HL-60 (cell line): ENCODE measurements around the gene CZIB.

Source experiments
- DNase-seq, 2 experiments: peaks; one replicate each; pipeline ENCODE4 v3.0.0-alpha.2; 2010 to 2020; ENCODE audit warnings: low read depth in 1 of 2, low spot score in 1 of 2
- H3K27ac ChIP-seq: fragments of 250-450 bp; sonication (Bioruptor Pico); replicated peaks from 2 replicates; pipeline ENCODE4 v1.5.1; 2020; ENCODE audit warnings: mild to moderate bottlenecking, moderate library complexity
- H3K27me3 ChIP-seq: fragments of 250-450 bp; sonication (Bioruptor Pico); 2 replicates; pipeline ENCODE4 v1.5.1; 2021; ENCODE audit warnings: mild to moderate bottlenecking, moderate library complexity; ENCODE audit not compliant: insufficient read depth, poor library complexity, severe bottlenecking
- H3K4me3 ChIP-seq: replicated peaks from 2 replicates; pipeline ENCODE4 v1.5.1; 2011; ENCODE audit warnings: mild to moderate bottlenecking, control low read depth, low read length; ENCODE audit not compliant: insufficient read depth
- GABPA ChIP-seq: IDR thresholded peaks from 2 replicates; pipeline ENCODE4 v1.6.1; 2012; ENCODE audit warnings: low read depth
- POLR2AphosphoS5 ChIP-seq: IDR thresholded peaks from 2 replicates; pipeline ENCODE4 v1.6.1; 2012; ENCODE audit warnings: low read depth
- SPI1 ChIP-seq: IDR thresholded peaks from 2 replicates; pipeline ENCODE4 v1.6.1; 2012; ENCODE audit warnings: low read depth, mild to moderate bottlenecking, borderline replicate concordance
- TF ChIP-seq, protein P1 (sequence below): IDR thresholded peaks from 2 replicates; pipeline ENCODE4 v1.6.1; 2012; ENCODE audit warnings: low read depth; ENCODE audit not compliant: insufficient replicate concordance
- TF ChIP-seq, protein P2 (sequence below): IDR thresholded peaks from one replicate; pipeline ENCODE4 v1.5.1; 2011; ENCODE audit warnings: low read length, control low read depth, inconsistent platforms; ENCODE audit not compliant: insufficient read depth

CZIB gene

GRCh38 chr1:53254011-53254640 is 33.7 kb upstream of the CZIB start:
- TF ChIP-seq SPI1: no peak
- TF ChIP-seq, protein P1, sequence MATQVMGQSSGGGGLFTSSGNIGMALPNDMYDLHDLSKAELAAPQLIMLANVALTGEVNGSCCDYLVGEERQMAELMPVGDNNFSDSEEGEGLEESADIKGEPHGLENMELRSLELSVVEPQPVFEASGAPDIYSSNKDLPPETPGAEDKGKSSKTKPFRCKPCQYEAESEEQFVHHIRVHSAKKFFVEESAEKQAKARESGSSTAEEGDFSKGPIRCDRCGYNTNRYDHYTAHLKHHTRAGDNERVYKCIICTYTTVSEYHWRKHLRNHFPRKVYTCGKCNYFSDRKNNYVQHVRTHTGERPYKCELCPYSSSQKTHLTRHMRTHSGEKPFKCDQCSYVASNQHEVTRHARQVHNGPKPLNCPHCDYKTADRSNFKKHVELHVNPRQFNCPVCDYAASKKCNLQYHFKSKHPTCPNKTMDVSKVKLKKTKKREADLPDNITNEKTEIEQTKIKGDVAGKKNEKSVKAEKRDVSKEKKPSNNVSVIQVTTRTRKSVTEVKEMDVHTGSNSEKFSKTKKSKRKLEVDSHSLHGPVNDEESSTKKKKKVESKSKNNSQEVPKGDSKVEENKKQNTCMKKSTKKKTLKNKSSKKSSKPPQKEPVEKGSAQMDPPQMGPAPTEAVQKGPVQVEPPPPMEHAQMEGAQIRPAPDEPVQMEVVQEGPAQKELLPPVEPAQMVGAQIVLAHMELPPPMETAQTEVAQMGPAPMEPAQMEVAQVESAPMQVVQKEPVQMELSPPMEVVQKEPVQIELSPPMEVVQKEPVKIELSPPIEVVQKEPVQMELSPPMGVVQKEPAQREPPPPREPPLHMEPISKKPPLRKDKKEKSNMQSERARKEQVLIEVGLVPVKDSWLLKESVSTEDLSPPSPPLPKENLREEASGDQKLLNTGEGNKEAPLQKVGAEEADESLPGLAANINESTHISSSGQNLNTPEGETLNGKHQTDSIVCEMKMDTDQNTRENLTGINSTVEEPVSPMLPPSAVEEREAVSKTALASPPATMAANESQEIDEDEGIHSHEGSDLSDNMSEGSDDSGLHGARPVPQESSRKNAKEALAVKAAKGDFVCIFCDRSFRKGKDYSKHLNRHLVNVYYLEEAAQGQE: no peak
- TF ChIP-seq POLR2AphosphoS5: no peak
- TF ChIP-seq, protein P2, sequence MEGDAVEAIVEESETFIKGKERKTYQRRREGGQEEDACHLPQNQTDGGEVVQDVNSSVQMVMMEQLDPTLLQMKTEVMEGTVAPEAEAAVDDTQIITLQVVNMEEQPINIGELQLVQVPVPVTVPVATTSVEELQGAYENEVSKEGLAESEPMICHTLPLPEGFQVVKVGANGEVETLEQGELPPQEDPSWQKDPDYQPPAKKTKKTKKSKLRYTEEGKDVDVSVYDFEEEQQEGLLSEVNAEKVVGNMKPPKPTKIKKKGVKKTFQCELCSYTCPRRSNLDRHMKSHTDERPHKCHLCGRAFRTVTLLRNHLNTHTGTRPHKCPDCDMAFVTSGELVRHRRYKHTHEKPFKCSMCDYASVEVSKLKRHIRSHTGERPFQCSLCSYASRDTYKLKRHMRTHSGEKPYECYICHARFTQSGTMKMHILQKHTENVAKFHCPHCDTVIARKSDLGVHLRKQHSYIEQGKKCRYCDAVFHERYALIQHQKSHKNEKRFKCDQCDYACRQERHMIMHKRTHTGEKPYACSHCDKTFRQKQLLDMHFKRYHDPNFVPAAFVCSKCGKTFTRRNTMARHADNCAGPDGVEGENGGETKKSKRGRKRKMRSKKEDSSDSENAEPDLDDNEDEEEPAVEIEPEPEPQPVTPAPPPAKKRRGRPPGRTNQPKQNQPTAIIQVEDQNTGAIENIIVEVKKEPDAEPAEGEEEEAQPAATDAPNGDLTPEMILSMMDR: no peak
- no peak for TF ChIP-seq GABPA
- DNase-seq: no peak
- Histone ChIP-seq H3K27ac (no peak overlapping the region), H3K27me3 (no peaks in the 10 kb centered on the region), H3K4me3 (no peak overlapping the region)

GRCh38 chr1:53250325-53250724 is 29.9 kb upstream of the CZIB start:
- Histone ChIP-seq H3K27ac (no peak overlapping the region), H3K27me3 (no peaks in the 10 kb centered on the region), H3K4me3 (no peak overlapping the region)
- no peak for DNase-seq
- TF ChIP-seq POLR2AphosphoS5: no peak
- no peak for TF ChIP-seq SPI1
- TF ChIP-seq GABPA: no peak
- TF ChIP-seq, protein P1: no peak
- TF ChIP-seq, protein P2: no peak

- Histone ChIP-seq H3K4me3 (no peak overlapping the region), H3K27me3 (no peaks in the 10 kb centered on the region), H3K27ac (no peak overlapping the region)
- DNase-seq: no peak
- TF ChIP-seq POLR2AphosphoS5: no peak
- TF ChIP-seq SPI1: no peak
- no peak for TF ChIP-seq GABPA
Observed at GRCh38 chr1:53249706-53250105, 29.3 kb upstream of the CZIB start.

DNA sequence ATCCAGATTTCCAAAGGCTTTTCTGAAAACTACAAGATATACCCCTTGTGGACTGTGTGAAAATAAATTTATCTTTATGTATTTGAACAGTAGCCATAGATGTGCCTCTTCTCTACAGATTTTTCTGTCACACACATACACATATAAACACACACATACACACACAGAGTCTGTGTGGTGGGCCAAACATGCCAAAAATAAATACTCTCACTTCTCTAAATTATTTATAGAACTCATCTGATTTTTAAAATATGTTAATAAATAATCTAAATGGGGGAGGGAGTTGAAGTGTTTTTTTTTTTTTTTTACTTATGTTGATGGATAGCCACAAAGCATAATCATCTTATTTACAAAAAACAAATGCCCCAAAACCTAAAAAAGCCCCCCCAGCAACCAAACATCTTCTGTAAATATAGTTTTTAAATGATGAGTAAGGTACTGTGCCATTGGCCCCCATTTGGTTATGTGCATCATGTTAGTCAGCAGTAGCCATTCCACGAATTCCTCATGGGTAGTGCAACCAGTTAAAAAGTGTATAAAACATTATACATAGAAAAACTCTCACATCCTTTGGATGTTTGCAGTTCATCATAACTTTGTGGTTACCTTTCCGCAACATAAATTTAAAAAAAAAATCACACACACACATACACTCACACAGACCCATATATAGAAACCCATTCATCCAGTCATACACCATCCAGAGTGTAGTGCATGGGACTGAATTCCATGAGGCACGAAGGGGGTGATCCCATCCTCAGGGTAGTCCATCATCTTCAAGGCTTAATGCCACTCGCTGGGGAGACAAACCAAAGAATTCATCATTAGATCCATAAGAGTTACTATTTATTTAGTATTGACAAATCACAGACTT is 26.1 kb upstream of the CZIB start:
- DNase-seq: no peak
- Histone ChIP-seq H3K27ac (no peak overlapping the region), H3K4me3 (no peak overlapping the region), H3K27me3 (no peaks in the 10 kb centered on the region)
- TF ChIP-seq, protein P2: no peak
- TF ChIP-seq SPI1 (no peak), GABPA (no peak), POLR2AphosphoS5 (no peak)
- TF ChIP-seq, protein P1: no peak
